ENCODE measurements around the gene LRRC2.

DNA sequence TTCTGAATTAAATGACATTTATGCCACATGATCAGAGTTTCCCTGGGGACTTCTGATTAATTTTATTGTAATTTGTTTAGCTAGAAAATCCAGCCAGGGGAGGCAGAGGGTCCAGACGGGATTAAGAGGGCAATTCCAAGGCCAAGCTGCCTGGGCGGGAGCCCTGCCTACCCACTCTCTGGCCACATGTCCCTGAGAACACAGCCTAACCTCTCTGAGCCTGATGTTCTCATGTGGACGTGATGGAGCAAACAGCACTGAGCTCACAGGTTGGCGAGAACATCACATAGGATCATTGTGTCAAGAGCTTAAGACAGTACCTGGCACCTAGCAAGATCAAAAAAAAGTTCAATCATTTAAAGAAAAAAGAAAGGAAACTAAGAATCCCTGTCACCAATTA lies 1.0 kb downstream of the LRRC2 start:
- no peak for TF ChIP-seq POLR2A (IDR thresholded peaks at IDR 0.05; ENCODE audit: low read depth, low read length)
- no peak for TF ChIP-seq POLR2AphosphoS5 (IDR thresholded peaks at IDR 0.05; ENCODE audit: low read depth, low read length)

All from GM12891 (cell line).